NOMO-1 (cell line): ENCODE results near the gene OXT.
A peak's percentile ranks its signal among the peaks of the same experiment; 100 is the strongest.
"Not testable (repeated sequence)": the region's sequence is repeated elsewhere in the genome, so short reads cannot be mapped to it uniquely, and the experiment has no call there.

Experiments used
- DNase-seq, 2 experiments: peaks; one replicate each; lab custom pipeline; 2025; ENCODE audit not compliant: unreplicated experiment in 2 of 2; lab: John Stamatoyannopoulos, UW

The OXT gene

GRCh38 chr20:3047486-3048419 is 23.7 kb upstream of the OXT start:
- no peak for DNase-seq

- no peak for DNase-seq
Measured at GRCh38 chr20:3051385-3052019, 19.9 kb upstream of the OXT start.

GRCh38 chr20:3059489-3059888 is 11.9 kb upstream of the OXT start:
- DNase-seq: no peak

- DNase-seq: not testable (repeated sequence)
Measured at GRCh38 chr20:3064119-3064518, 7.3 kb upstream of the OXT start.

GRCh38 chr20:3067139-3068014 is 4.0 kb upstream of the OXT start:
- DNase-seq: no peak

- no peak for DNase-seq
Measured at GRCh38 chr20:3068075-3068474, 3.3 kb upstream of the OXT start.

GRCh38 chr20:3068986-3069900 is 2.2 kb upstream of the OXT start:
- DNase-seq: no peak

- no peak for DNase-seq
Measured at GRCh38 chr20:3070725-3071124, 695 bp upstream of the OXT start.

GRCh38 chr20:3071266-3071609 is 182 bp upstream of the OXT start:
- DNase-seq: no peak

GRCh38 chr20:3072530-3073250 is 1.3 kb downstream of the OXT start:
- DNase-seq: no peak

GRCh38 chr20:3073251-3073643 is 1.8 kb downstream of the OXT start:
- DNase-seq: not testable (repeated sequence)

- DNase-seq: peak; percentile 11 to 19
Measured at GRCh38 chr20:3074812-3075211, 3.4 kb downstream of the OXT start.

GRCh38 chr20:3075315-3075714 is 3.9 kb downstream of the OXT start:
- not testable (repeated sequence) for DNase-seq

- peak; percentile 13 to 23 for DNase-seq
Measured at GRCh38 chr20:3077618-3078134, 6.3 kb downstream of the OXT start.

- no peak for DNase-seq
Measured at GRCh38 chr20:3080939-3081388, 9.5 kb downstream of the OXT start.

- DNase-seq: no peak
Measured at GRCh38 chr20:3081641-3082040, 10.2 kb downstream of the OXT start.

GRCh38 chr20:3082306-3082951 is 11.0 kb downstream of the OXT start:
- DNase-seq: no peak
